B cell (primary cell): ENCODE measurements around the gene CAMTA1.

Source experiments
- EZH2 ChIP-seq: IDR thresholded peaks from 2 replicates; pipeline ENCODE4 v1.6.1; 2012; ENCODE audit warnings: borderline replicate concordance, low read depth, mild to moderate bottlenecking, moderate library complexity, low read length; ENCODE audit not compliant: insufficient read depth, poor library complexity, severe bottlenecking
- TF ChIP-seq, protein P1 (sequence below): fragments of 200-600 bp; IDR thresholded peaks from one replicate; pipeline ENCODE4 v1.8.0; 2022; ENCODE audit warnings: antibody characterized with exemption, mild to moderate bottlenecking

DNA sequence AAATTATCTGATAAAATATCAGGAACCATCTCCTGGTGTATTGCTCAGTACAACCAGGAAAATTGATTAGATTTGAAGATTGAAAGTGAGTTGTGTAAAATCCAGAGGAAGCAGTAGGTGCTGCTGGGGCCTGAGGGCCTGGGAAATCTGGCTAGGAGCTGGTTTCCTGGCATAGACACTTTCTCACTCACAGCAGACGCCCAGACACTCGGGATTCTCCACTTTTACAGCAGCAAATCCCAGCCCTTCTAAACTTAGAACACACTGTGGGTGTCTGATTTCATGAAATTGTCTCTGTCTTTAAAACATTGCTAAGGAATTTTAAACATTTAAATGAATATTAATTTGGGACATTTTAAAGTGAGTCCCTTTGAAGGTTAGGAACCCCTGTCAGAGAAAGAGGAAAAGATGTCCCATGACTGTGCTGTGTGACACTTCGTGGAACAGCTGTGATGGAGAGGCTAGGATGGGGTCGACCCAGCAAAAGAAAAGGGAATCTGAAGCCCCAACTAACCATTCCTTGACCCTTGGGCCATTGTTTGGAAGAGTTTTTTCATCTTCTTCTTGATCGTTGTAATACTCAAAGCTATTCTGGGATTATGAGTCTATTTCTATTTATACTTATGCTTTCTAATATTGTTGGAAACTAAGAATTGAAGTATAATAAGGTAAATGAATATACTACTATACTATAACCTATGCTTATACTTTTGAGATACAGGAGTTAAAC is 936.9 kb downstream of the CAMTA1 start:
- TF ChIP-seq, protein P1, sequence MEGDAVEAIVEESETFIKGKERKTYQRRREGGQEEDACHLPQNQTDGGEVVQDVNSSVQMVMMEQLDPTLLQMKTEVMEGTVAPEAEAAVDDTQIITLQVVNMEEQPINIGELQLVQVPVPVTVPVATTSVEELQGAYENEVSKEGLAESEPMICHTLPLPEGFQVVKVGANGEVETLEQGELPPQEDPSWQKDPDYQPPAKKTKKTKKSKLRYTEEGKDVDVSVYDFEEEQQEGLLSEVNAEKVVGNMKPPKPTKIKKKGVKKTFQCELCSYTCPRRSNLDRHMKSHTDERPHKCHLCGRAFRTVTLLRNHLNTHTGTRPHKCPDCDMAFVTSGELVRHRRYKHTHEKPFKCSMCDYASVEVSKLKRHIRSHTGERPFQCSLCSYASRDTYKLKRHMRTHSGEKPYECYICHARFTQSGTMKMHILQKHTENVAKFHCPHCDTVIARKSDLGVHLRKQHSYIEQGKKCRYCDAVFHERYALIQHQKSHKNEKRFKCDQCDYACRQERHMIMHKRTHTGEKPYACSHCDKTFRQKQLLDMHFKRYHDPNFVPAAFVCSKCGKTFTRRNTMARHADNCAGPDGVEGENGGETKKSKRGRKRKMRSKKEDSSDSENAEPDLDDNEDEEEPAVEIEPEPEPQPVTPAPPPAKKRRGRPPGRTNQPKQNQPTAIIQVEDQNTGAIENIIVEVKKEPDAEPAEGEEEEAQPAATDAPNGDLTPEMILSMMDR = no peak
- TF ChIP-seq EZH2 = no peak
